SK-N-SH treated with all-trans-retinoic acid at 6 μM for 48 hours (cell line): ENCODE results near the gene MLX.
"Not testable (repeated sequence)": the region's sequence is repeated elsewhere in the genome, so short reads cannot be mapped to it uniquely, and the experiment has no call there.

Experiments
- GLIS3 ChIP-seq: fragments of 250-450 bp; sonication (Bioruptor Pico); IDR thresholded peaks from 2 replicates; pipeline ENCODE4 v1.5.0; 2020; ENCODE audit warnings: mild to moderate bottlenecking, moderate library complexity
- ISL1 ChIP-seq: fragments of 250-450 bp; sonication (Bioruptor Pico); IDR thresholded peaks from 2 replicates; pipeline ENCODE4 v2.1.2; 2022; ENCODE audit warnings: mild to moderate bottlenecking, moderate library complexity
- RARB ChIP-seq: fragments of 250-450 bp; sonication (Bioruptor Pico); IDR thresholded peaks from 2 replicates; pipeline ENCODE4 v1.8.0; 2021; ENCODE audit warnings: mild to moderate bottlenecking, moderate library complexity
- SNAI2 ChIP-seq: fragments of 250-450 bp; sonication (Bioruptor Pico); IDR thresholded peaks from 2 replicates; pipeline ENCODE4 v1.5.0; 2020; ENCODE audit warnings: mild to moderate bottlenecking, moderate library complexity
- ZFP30 ChIP-seq: fragments of 450-650 bp; formaldehyde crosslinking; IDR thresholded peaks from 2 replicates; pipeline ENCODE4 v1.5.0; 2022; ENCODE audit warnings: mild to moderate bottlenecking, moderate library complexity
- TF ChIP-seq, protein P1 (sequence below): fragments of 250-450 bp; sonication (Bioruptor Pico); IDR thresholded peaks from 2 replicates; pipeline ENCODE4 v1.5.1; 2021; ENCODE audit warnings: mild to moderate bottlenecking, moderate library complexity
- TF ChIP-seq, protein P2 (sequence below): fragments of 250-450 bp; sonication (Bioruptor Pico); IDR thresholded peaks from 2 replicates; pipeline ENCODE4 v1.8.0; 2020; ENCODE audit warnings: mild to moderate bottlenecking, moderate library complexity, borderline replicate concordance

DNA sequence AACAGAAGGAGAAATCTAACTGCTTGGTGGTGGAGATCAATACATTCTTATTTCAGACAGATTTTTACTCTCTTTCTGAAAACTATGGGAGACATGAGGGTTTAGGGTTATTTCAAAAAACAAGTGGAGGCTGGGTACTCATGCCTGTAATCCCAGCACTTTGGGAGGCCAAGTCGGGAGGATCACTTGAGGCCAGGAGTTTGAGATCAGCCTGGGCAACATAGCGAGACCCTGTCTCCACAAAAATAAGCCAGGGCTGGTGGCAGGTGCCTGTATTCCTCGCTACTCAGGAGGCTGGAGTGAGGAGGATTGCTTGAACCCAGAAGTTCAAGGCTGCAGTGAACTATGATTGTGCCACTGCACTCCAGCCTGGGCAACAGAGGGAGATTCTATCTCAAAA, 55.1 kb downstream of the MLX start:
- TF ChIP-seq, protein P1, sequence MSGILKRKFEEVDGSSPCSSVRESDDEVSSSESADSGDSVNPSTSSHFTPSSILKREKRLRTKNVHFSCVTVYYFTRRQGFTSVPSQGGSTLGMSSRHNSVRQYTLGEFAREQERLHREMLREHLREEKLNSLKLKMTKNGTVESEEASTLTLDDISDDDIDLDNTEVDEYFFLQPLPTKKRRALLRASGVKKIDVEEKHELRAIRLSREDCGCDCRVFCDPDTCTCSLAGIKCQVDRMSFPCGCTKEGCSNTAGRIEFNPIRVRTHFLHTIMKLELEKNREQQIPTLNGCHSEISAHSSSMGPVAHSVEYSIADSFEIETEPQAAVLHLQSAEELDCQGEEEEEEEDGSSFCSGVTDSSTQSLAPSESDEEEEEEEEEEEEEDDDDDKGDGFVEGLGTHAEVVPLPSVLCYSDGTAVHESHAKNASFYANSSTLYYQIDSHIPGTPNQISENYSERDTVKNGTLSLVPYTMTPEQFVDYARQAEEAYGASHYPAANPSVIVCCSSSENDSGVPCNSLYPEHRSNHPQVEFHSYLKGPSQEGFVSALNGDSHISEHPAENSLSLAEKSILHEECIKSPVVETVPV, result not testable (repeated sequence)
- TF ChIP-seq RARB (CRISPR knock-in tag); ZFP30; SNAI2 (CRISPR knock-in tag); ISL1 (CRISPR knock-in tag); GLIS3 (CRISPR knock-in tag): not testable (repeated sequence)
- TF ChIP-seq, protein P2, sequence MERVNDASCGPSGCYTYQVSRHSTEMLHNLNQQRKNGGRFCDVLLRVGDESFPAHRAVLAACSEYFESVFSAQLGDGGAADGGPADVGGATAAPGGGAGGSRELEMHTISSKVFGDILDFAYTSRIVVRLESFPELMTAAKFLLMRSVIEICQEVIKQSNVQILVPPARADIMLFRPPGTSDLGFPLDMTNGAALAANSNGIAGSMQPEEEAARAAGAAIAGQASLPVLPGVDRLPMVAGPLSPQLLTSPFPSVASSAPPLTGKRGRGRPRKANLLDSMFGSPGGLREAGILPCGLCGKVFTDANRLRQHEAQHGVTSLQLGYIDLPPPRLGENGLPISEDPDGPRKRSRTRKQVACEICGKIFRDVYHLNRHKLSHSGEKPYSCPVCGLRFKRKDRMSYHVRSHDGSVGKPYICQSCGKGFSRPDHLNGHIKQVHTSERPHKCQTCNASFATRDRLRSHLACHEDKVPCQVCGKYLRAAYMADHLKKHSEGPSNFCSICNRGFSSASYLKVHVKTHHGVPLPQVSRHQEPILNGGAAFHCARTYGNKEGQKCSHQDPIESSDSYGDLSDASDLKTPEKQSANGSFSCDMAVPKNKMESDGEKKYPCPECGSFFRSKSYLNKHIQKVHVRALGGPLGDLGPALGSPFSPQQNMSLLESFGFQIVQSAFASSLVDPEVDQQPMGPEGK (CRISPR knock-in tag), result not testable (repeated sequence)
